ENCODE data around the gene HRH3. TPM values are rescaled to one million over a fixed set of nuclear protein-coding genes. Genes with fewer than 3 reads are reported as not detected.

HRH3 gene
- total RNA-seq, 1 donor from 2014 or later, result 0.07 TPM

DNA sequence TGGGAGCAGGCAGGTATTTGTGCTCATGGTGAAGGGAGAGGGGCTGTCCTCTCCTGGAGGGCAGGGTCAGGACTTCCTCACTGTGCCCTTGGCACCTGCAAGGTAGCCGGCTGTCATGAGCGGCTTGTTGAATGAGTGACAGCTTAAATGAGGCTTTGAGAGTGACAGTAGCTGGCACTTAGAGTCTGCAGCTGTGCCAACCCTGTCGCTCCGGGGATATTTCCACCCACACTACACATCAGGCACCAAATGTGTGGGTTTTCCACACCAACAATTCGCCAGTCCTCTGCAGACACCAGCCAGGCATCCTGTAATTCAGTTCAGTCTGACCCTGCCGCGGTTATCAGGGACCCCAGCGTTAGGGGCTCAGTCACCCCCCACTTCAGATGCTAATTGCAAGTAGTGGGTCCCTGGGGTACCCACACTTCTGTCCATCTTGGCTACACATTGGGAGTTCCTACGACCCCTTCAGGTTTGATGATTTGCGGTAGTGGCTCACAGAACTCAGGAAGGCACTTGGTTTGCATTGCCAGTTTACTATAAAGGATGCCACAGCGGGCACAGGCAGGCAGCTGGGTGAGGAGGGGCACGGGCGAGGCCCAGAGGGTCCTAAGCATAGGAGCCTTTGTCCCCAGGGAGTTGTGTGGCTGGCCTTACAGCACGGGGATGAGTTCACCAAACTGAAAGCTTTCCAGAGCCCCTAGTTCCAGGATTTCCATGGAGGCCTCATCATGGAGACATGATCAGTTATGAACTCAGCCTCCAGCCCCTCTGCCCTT, 28.1 kb downstream of the HRH3 start:
- no peaks in the 10 kb centered on the region for H3K9me3 ChIP-seq (ENCODE audit: insufficient read depth, low read depth, low read length)
- H4K20me1 ChIP-seq (ENCODE audit: insufficient read depth, low read length), result peaks cover 68% of the 10 kb centered on the region
- H3K4me2 ChIP-seq (ENCODE audit: low read length), result no peak overlapping the region
- H3K9ac ChIP-seq (ENCODE audit: low read length), result no peak overlapping the region
- no peak for TF ChIP-seq EZH2 (IDR thresholded peaks at IDR 0.05; ENCODE audit: insufficient read depth, low read length)
- TF ChIP-seq, protein P1, sequence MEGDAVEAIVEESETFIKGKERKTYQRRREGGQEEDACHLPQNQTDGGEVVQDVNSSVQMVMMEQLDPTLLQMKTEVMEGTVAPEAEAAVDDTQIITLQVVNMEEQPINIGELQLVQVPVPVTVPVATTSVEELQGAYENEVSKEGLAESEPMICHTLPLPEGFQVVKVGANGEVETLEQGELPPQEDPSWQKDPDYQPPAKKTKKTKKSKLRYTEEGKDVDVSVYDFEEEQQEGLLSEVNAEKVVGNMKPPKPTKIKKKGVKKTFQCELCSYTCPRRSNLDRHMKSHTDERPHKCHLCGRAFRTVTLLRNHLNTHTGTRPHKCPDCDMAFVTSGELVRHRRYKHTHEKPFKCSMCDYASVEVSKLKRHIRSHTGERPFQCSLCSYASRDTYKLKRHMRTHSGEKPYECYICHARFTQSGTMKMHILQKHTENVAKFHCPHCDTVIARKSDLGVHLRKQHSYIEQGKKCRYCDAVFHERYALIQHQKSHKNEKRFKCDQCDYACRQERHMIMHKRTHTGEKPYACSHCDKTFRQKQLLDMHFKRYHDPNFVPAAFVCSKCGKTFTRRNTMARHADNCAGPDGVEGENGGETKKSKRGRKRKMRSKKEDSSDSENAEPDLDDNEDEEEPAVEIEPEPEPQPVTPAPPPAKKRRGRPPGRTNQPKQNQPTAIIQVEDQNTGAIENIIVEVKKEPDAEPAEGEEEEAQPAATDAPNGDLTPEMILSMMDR (IDR thresholded peaks at IDR 0.05; ENCODE audit: insufficient read depth, low read depth, low read length), result no peak
- H3K4me1 ChIP-seq (ENCODE audit: insufficient read depth, low read length), result peaks cover 4% of the 10 kb centered on the region
- H3K4me3 ChIP-seq (ENCODE audit: insufficient read depth, low read depth, low read length), result no peak overlapping the region
- H3K27ac ChIP-seq (ENCODE audit: low read depth, low read length), result no peak overlapping the region
- H3K4me1 Mint-ChIP-seq (ENCODE audit: low read depth, unreplicated experiment), result peaks cover 8% of the 10 kb centered on the region
- no peaks in the 10 kb centered on the region for H3K27me3 ChIP-seq (ENCODE audit: insufficient read depth, low read length)
- FAIRE-seq (no peak), DNase-seq (ENCODE audit: low read depth) (no peak)
- no peak overlapping the region for H3K4me3 Mint-ChIP-seq (ENCODE audit: unreplicated experiment)
- H3K9me3 Mint-ChIP-seq (ENCODE audit: unreplicated experiment), result no peaks in the 10 kb centered on the region
- H3K27me3 Mint-ChIP-seq (ENCODE audit: low read depth, unreplicated experiment), result no peaks in the 10 kb centered on the region
- H3K36me3 Mint-ChIP-seq (ENCODE audit: low read depth, unreplicated experiment), result peaks cover 10% of the 10 kb centered on the region
- peaks cover 9% of the 10 kb centered on the region for H3K36me3 ChIP-seq (ENCODE audit: insufficient read depth, low read length)
- H3K27ac Mint-ChIP-seq (ENCODE audit: unreplicated experiment), result no peak overlapping the region
- peaks cover 51% of the 10 kb centered on the region for H3K79me2 ChIP-seq (ENCODE audit: insufficient read depth, low read length)
- H2AFZ ChIP-seq (ENCODE audit: low read depth, low read length), result no peak overlapping the region

DNA sequence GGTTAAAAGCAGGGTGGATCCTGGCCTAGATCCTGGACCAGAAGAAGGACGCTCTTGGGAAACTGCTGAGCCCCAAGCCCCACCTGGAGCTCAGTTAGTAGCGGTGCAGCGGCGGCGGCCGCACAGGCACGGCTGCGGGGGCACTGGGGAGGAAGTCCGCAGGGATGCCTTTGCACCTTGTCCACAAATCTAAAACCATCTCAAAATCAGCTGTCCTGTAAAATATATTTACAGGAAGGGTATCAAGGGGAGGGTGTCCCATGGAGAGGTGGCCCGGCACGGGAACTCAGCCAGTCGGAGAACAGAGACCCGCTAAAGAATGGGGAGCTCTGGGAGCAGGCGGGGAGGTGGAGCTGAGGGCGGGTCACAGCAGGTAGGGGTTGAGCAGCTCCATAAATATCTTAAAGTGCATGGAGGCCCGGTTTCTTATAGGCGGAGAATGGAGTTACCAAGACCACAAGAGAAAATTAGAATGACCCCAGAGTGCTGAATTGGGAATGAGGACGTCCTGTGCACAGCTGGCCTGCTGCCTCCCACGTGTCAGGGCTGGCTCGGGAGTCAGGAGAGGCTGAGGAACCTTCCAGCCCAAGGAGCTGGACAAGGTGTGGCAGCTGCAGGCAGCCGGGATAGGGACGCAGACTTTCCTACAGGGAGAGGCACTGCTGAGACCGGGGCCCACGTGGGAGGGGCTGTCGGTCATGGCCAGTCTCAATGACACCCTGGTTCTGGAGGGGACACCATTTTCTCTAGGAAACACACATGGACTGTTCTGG, 29.3 kb downstream of the HRH3 start:
- Mint-ChIP-seq H3K27ac (ENCODE audit: unreplicated experiment) (no peak overlapping the region), H3K9me3 (ENCODE audit: unreplicated experiment) (no peaks in the 10 kb centered on the region), H3K27me3 (ENCODE audit: low read depth, unreplicated experiment) (no peaks in the 10 kb centered on the region), H3K4me3 (ENCODE audit: unreplicated experiment) (no peak overlapping the region), H3K36me3 (ENCODE audit: low read depth, unreplicated experiment) (peaks cover 10% of the 10 kb centered on the region), H3K4me1 (ENCODE audit: low read depth, unreplicated experiment) (peaks cover 11% of the 10 kb centered on the region)
- H3K9me3 ChIP-seq (ENCODE audit: insufficient read depth, low read depth, low read length), result no peaks in the 10 kb centered on the region
- DNase-seq (ENCODE audit: low read depth), result no peak
- H3K27ac ChIP-seq (ENCODE audit: low read depth, low read length), result no peak overlapping the region
- TF ChIP-seq, protein P1 (IDR thresholded peaks at IDR 0.05; ENCODE audit: insufficient read depth, low read depth, low read length), result no peak
- TF ChIP-seq EZH2 (IDR thresholded peaks at IDR 0.05; ENCODE audit: insufficient read depth, low read length), result no peak
- H4K20me1 ChIP-seq (ENCODE audit: insufficient read depth, low read length), result peaks cover 69% of the 10 kb centered on the region
- peaks cover 5% of the 10 kb centered on the region for H3K4me1 ChIP-seq (ENCODE audit: insufficient read depth, low read length)
- H3K9ac ChIP-seq (ENCODE audit: low read length), result no peak overlapping the region
- no peak overlapping the region for H3K4me2 ChIP-seq (ENCODE audit: low read length)
- FAIRE-seq, result no peak
- no peak overlapping the region for H3K4me3 ChIP-seq (ENCODE audit: insufficient read depth, low read depth, low read length)
- H3K36me3 ChIP-seq (ENCODE audit: insufficient read depth, low read length), result peaks cover 9% of the 10 kb centered on the region
- no peaks in the 10 kb centered on the region for H3K27me3 ChIP-seq (ENCODE audit: insufficient read depth, low read length)
- no peak overlapping the region for H2AFZ ChIP-seq (ENCODE audit: low read depth, low read length)
- peaks cover 61% of the 10 kb centered on the region for H3K79me2 ChIP-seq (ENCODE audit: insufficient read depth, low read length)

Data from astrocyte (in vitro differentiated cells and primary cell).